KOPT-K1 (cell line): ENCODE data around the gene NDUFB8.

Experiments
- H3K27ac ChIP-seq: fragments of 200-600 bp; sonication (generic); 2 replicates; pipeline ENCODE4 v1.5.1; 2016; ENCODE audit warnings: antibody characterized with exemption, mild to moderate bottlenecking, low read depth, low read length; ENCODE audit not compliant: poor library complexity, severe bottlenecking
- H3K36me3 ChIP-seq: fragments of 200-600 bp; sonication (generic); 2 replicates; pipeline ENCODE4 v1.5.1; 2017; ENCODE audit warnings: antibody characterized with exemption, mild to moderate bottlenecking, low read length, moderate library complexity; ENCODE audit not compliant: insufficient read depth
- H3K9me3 ChIP-seq: fragments of 200-600 bp; sonication (generic); 2 replicates; pipeline ENCODE4 v1.5.1; 2017; ENCODE audit warnings: antibody characterized with exemption, low read length, mild to moderate bottlenecking; ENCODE audit not compliant: insufficient read depth, poor library complexity, severe bottlenecking

The NDUFB8 gene

DNA sequence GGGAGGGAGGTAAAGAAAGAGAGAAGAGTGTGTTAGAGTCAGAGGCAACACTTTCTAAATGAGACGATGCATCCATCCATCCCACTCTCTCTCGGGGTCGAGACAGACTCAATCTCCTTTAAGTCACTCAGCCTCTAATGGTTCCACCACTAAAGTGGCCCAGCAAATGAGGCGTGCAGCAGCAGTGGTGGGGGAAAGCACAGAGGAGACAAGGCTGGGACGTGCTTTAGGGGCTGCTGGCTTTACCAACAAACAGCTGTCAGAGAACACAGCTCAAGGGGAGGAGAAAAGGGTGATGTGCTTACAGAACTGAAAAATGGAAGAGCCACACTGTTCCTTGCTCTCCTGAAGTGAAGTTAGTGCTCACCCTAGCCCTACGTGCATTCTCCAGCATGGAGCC lies 5.5 kb downstream of the NDUFB8 start:
- Histone ChIP-seq H3K9me3 (no peaks in the 10 kb centered on the region), H3K27ac (peak overlapping the region; percentile 14), H3K36me3 (peaks cover 81% of the 10 kb centered on the region)

DNA sequence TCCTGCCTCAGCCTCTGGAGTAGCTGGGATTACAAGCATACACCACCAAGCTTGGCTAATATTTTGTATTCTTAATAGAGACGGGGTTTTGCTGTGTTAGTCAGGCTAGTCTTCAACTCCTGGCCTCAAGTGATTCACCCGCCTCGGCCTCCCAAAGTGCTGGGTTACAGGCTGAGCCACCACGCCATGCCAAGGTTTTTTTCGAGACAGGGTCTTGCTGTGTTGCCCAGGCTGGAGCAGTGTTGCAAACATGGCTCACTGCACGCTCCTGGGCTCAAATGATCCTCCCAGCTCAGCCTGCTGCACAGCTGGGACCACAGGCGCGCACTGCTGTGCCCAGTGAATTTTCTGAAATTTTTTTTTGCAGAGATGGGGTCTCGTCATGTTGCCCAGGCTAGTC lies 6.7 kb downstream of the NDUFB8 start:
- Histone ChIP-seq H3K9me3 (no peaks in the 10 kb centered on the region), H3K27ac (no peak overlapping the region), H3K36me3 (peaks cover 74% of the 10 kb centered on the region)

GRCh38 chr10:100522107-100522801 lies 7.4 kb downstream of the NDUFB8 start:
- H3K27ac ChIP-seq = no peak overlapping the region
- H3K36me3 ChIP-seq = peaks cover 67% of the 10 kb centered on the region
- H3K9me3 ChIP-seq = no peaks in the 10 kb centered on the region

GRCh38 chr10:100520811-100521210 lies 8.9 kb downstream of the NDUFB8 start:
- Histone ChIP-seq H3K27ac (no peak overlapping the region), H3K36me3 (peaks cover 52% of the 10 kb centered on the region), H3K9me3 (no peaks in the 10 kb centered on the region)

DNA sequence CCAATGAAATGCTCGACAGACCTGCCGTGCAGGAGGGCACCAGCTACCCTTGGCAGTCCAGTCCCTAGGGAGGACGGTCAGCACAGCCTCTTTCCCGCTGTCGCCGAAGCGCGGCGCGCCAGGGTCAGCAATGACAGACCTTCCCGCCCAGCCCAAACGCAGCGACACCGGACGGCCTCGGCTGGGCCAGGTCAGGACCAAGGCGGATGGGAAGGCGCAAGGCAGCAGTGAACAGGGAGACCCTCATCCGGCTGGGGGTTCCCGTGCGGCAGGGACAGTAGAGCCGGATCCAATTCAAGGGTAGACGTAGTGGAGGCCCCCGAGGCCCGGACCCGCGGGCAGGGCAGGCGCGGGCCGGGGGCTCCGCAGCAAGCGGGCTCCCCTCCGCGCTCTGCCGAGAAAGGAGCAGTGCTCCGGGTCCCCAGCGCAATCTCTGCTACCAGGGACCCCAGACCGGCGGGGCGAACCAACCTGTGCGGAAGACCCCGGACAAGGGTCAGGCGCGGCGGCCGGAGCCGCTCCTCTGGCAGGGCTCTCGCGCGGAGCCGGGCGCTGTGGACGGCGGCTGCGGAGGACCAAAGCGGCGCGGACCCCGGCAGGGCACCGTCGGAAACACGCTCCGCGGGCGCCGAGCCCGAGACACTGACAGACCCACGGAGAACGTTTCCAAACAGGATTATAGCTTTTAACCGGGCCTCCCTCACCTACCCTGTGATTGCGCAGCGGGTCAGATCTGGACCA lies 10.2 kb downstream of the NDUFB8 start, which contains the start of gene SEC31B:
SEC31B (minus strand) TSS at position 551 of the 741 bp plus-strand sequence. CDS start 2,909 bp downstream, outside the sequence.
- peaks cover 39% of the 10 kb centered on the region for H3K36me3 ChIP-seq
- H3K9me3 ChIP-seq = no peaks in the 10 kb centered on the region
- peak within 1 kb of the TSS; percentile 99 for H3K27ac ChIP-seq

DNA sequence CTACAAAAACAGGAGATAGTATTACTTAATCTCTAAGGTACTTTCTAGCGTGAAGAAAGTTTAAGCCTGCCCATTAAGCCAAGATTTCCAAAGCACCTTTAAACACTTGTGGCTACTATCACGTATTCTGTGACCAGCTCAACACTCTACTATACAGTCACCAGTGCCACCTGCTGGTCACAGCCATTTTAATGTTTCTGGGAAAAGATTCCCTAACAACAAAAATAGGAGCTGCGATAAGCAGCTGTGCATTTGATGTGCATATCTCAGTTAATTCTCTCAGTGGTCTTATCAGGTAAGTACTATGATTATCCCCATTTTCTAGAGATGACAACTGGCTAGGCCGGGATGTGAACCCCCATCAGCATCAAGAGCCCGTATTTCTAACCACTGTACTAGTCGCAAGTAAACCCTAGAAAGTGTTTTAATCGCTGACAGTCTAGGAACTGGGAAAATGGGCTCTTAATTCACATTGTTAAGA lies 10.9 kb downstream of the NDUFB8 start:
- Histone ChIP-seq H3K36me3 (peaks cover 32% of the 10 kb centered on the region), H3K9me3 (no peaks in the 10 kb centered on the region), H3K27ac (peak overlapping the region; percentile 99)

DNA sequence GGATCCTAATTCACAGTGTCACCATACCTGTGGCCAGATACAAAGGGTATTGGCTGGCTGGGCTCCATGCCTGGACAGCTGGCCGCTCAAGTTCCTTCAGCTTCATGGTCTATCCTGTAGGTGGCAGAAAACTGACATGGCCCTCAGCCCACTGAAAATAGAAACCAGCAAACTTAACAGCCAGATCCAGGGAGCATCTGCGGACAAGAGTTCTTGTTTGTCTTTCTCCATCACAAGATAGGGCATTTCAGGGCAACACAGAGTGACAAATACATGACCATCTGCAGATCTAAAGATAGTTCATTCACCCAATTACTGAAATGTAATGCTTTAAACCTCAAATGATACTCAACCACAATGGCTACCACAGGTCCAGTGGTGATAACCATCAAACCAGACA lies 12.8 kb downstream of the NDUFB8 start:
- Histone ChIP-seq H3K27ac (peak overlapping the region; percentile 99), H3K9me3 (no peaks in the 10 kb centered on the region), H3K36me3 (peaks cover 13% of the 10 kb centered on the region; the same call in 1 of the 2 replicates)

GRCh38 chr10:100515612-100516011 lies 14.1 kb downstream of the NDUFB8 start:
- peak overlapping the region; percentile 99 for H3K27ac ChIP-seq
- no peaks in the 10 kb centered on the region for H3K9me3 ChIP-seq
- 0 out of 2 replicates have a peak, but pooled peaks cover 8% of the 10 kb centered on the region for H3K36me3 ChIP-seq

- Histone ChIP-seq H3K9me3 (no peaks in the 10 kb centered on the region), H3K27ac (peak overlapping the region; percentile 99), H3K36me3 (peaks cover 22% of the 10 kb centered on the region)
Observed at GRCh38 chr10:100510533-100511308, 18.9 kb downstream of the NDUFB8 start.

- peaks cover 35% of the 10 kb centered on the region for H3K36me3 ChIP-seq
- peak overlapping the region; percentile 99 for H3K27ac ChIP-seq
Observed at GRCh38 chr10:100509241-100509840, 20.3 kb downstream of the NDUFB8 start.

GRCh38 chr10:100508691-100509150 lies 20.9 kb downstream of the NDUFB8 start:
- Histone ChIP-seq H3K27ac (peak overlapping the region; percentile 99), H3K9me3 (no peaks in the 10 kb centered on the region), H3K36me3 (peaks cover 42% of the 10 kb centered on the region)

More at GRCh38 chr10:100509241-100509840, 20.3 kb downstream of the NDUFB8 start:
- no peaks in the 10 kb centered on the region for H3K9me3 ChIP-seq

DNA sequence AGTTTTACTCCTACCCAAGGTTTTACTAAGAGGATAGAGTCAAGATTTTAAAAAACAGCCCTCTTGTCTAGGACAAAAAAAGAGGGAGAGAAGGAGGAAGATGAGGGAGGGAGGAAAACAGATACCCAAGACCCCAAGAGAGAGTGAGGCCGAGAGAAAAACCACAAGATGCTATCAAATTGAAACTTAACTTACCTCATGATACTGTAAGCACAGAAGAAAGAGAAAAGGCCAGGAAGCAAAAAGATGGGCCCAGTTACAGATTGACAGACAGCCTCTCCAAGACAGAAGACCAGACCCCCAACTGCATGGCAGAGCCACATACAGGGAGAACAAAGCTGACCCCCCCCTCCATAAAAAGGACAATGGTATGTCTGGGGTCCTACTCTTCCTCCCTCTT lies 21.4 kb downstream of the NDUFB8 start:
- Histone ChIP-seq H3K27ac (peak overlapping the region; percentile 99), H3K9me3 (no peaks in the 10 kb centered on the region), H3K36me3 (peaks cover 46% of the 10 kb centered on the region)

- Histone ChIP-seq H3K27ac (peak overlapping the region; percentile 99), H3K9me3 (no peaks in the 10 kb centered on the region), H3K36me3 (peaks cover 55% of the 10 kb centered on the region)
Observed at GRCh38 chr10:100507357-100507732, 22.3 kb downstream of the NDUFB8 start.

DNA sequence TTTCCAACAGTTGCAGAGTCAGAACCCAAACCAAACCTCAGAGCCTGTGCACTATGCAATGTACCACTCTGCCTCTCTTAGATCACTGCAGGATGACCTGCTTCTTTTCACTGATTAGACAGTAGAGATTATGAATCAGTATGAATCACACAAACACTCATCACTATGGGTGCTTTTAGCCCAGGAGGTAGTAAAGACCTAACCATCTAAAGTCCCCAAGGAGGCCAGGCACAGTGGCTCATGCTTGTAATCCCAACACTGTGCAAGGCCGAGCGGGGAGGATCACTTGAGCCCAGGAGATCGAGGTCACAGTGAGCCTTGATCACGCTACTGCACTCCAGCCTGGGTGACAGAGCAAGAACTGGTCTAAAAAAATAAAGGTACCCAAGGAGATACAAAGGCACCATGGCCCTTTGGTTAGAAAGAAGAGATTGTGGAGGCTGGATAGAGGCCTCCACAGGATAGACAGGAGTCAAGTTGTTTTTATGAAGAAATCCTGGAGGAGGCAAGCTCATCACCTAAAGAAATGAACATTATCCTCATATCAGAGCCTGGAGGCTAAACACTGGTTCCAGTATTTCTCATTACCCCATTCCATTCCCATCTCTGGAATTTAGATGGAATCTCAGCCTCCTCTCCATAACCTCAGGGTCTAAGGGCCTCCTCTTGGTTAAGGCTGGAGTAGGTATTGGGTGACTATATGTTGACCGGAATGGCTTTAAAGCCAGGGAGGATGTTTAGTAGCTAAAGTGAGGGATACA lies 22.9 kb downstream of the NDUFB8 start:
- peak overlapping the region; percentile 99 for H3K27ac ChIP-seq

More for the DNA sequence above, 22.9 kb downstream of the NDUFB8 start:
- peaks cover 61% of the 10 kb centered on the region for H3K36me3 ChIP-seq
- H3K9me3 ChIP-seq = no peaks in the 10 kb centered on the region
